Measurements from ENCODE around the gene SCGB2A2. TPM values are rescaled to one million over a fixed set of nuclear protein-coding genes. Genes with fewer than 3 reads are reported as not detected.
A peak's percentile ranks its signal among the peaks of the same experiment; 100 is the strongest.

SCGB2A2 gene
- total and polyA plus RNA-seq, 9 of the 15 experiments (the other 6 are each of a cell fraction or from before 2014, with no cell fraction given), result not detected

DNA sequence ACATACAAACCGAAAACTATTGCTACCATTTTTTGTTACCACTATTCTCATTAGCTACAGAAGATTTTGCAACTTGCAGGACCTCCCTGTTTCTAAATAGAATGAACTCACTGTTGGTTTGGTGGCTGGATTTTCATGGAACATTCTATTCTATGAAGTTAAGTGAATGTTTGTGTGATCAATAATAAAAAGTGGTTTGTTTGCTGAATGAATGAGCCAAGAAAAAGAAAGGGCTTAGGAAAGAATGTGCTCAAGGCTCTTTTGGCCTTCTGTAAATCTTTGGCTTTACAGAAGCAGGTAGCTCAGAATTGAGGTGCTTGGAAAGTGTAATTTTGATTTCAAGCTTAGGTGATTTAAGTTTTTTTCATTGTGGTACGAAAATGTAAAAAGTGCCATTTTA is 33.8 kb upstream of the SCGB2A2 start:
- Histone ChIP-seq H3K9ac (ENCODE audit: insufficient read depth in 1 of 2, low read depth in 2 of 2, low read length in 2 of 2) (no peak overlapping the region), H4K20me1 (replicated peaks; ENCODE audit: control insufficient read depth, insufficient read depth, low read length) (no peaks in the 10 kb centered on the region), H3K4me1 (replicated peaks in 1 of 2; ENCODE audit: control insufficient read depth in 2 of 2, insufficient read depth in 2 of 2, low read length in 2 of 2) (no peaks in the 10 kb centered on the region), H3K27ac (ENCODE audit: extremely low read depth, low read depth, low read length) (no peak overlapping the region), H3K4me2 (ENCODE audit: insufficient read depth, low read length) (no peak overlapping the region), H3K9me3 (replicated peaks; ENCODE audit: control insufficient read depth, insufficient read depth, low read depth, low read length) (no peaks in the 10 kb centered on the region), H3K9me1 (ENCODE audit: control insufficient read depth, insufficient read depth, low read length) (no peaks in the 10 kb centered on the region), H3K4me3 (no peak overlapping the region), H3K79me2 (ENCODE audit: control insufficient read depth, insufficient read depth, low read length) (no peaks in the 10 kb centered on the region), H3K27me3 (ENCODE audit: control insufficient read depth in 2 of 2, insufficient read depth in 2 of 2, low read length in 2 of 2) (peaks cover 0 to 14% of the 10 kb centered on the region in 2 experiments; a peak in 1 of 5 replicates), H3K36me3 (ENCODE audit: control insufficient read depth, insufficient read depth, low read length) (no peaks in the 10 kb centered on the region), H2AFZ (ENCODE audit: low read depth, low read length) (no peak overlapping the region)
- TF ChIP-seq, protein P1, sequence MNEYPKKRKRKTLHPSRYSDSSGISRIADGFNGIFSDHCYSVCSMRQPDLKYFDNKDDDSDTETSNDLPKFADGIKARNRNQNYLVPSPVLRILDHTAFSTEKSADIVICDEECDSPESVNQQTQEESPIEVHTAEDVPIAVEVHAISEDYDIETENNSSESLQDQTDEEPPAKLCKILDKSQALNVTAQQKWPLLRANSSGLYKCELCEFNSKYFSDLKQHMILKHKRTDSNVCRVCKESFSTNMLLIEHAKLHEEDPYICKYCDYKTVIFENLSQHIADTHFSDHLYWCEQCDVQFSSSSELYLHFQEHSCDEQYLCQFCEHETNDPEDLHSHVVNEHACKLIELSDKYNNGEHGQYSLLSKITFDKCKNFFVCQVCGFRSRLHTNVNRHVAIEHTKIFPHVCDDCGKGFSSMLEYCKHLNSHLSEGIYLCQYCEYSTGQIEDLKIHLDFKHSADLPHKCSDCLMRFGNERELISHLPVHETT (CRISPR knock-in tag; conservative IDR thresholded peaks at IDR 0.05 in 1 of 2, IDR thresholded peaks at IDR 0.05 in 1 of 2), result no peak
- TF ChIP-seq HNRNPUL1 (IDR thresholded peaks at IDR 0.05; ENCODE audit: low read length) (no peak), EP300 (IDR thresholded peaks at IDR 0.05; ENCODE audit: low read length) (no peak)
- WGBS (ENCODE audit: insufficient coverage, low coverage, missing lambda C conversion rate), result 3% methylated on average over 2 of the region's 2 CpGs
- in situ Hi-C loops (cut with MboI) (no loop called here), intact Hi-C loops (cut with micrococcal nuclease) (no loop called here)
- ChIA-PET CTCF (ENCODE audit: low intra/inter-chr PET ratio) (no interaction called here), POLR2A (interaction anchor here (0.5 kb wide), 1 partner anchor 70 kb away, joined by 3 read pairs; no protein-coding TSS in a partner anchor)
- ATAC-seq, result no peak
- no peak for FAIRE-seq
- no TSS peak for BruUV-seq (replicated peaks)
- no peak for DNase-seq (ENCODE audit: extremely low read depth in 1 of 4, low spot score in 3 of 4)

- 0% methylated on average over 2 of the region's 4 CpGs for WGBS (ENCODE audit: insufficient coverage, low coverage, missing lambda C conversion rate)
- Histone ChIP-seq H2AFZ (ENCODE audit: low read depth, low read length) (no peak overlapping the region), H3K9me3 (replicated peaks; ENCODE audit: control insufficient read depth, insufficient read depth, low read depth, low read length) (no peaks in the 10 kb centered on the region), H3K9me1 (ENCODE audit: control insufficient read depth, insufficient read depth, low read length) (no peaks in the 10 kb centered on the region), H3K36me3 (ENCODE audit: control insufficient read depth, insufficient read depth, low read length) (no peaks in the 10 kb centered on the region), H3K27ac (ENCODE audit: extremely low read depth, low read depth, low read length) (no peak overlapping the region), H3K4me3 (no peak overlapping the region), H3K4me2 (ENCODE audit: insufficient read depth, low read length) (no peak overlapping the region), H3K4me1 (replicated peaks in 1 of 2; ENCODE audit: control insufficient read depth in 2 of 2, insufficient read depth in 2 of 2, low read length in 2 of 2) (no peaks in the 10 kb centered on the region), H3K27me3 (ENCODE audit: control insufficient read depth in 2 of 2, insufficient read depth in 2 of 2, low read length in 2 of 2) (peaks cover 0 to 21% of the 10 kb centered on the region in 2 experiments; a peak in 3 of 5 replicates), H3K79me2 (ENCODE audit: control insufficient read depth, insufficient read depth, low read length) (no peaks in the 10 kb centered on the region), H3K9ac (ENCODE audit: insufficient read depth in 1 of 2, low read depth in 2 of 2, low read length in 2 of 2) (no peak overlapping the region), H4K20me1 (replicated peaks; ENCODE audit: control insufficient read depth, insufficient read depth, low read length) (no peaks in the 10 kb centered on the region)
- BruUV-seq (replicated peaks), result no TSS peak
- DNase-seq (ENCODE audit: extremely low read depth in 1 of 4, low spot score in 3 of 4) (no peak), ATAC-seq (no peak), FAIRE-seq (no peak)
- CTCF ChIA-PET (ENCODE audit: low intra/inter-chr PET ratio), result no interaction called here
- intact Hi-C loops (cut with micrococcal nuclease) (no loop called here), in situ Hi-C loops (cut with MboI) (no loop called here)
- POLR2A ChIA-PET, result interaction anchor here (0.7 kb wide), 1 partner anchor 71 kb away, joined by 3 read pairs; no protein-coding TSS in a partner anchor
- no peak for TF ChIP-seq NCOA4 (IDR thresholded peaks at IDR 0.05; ENCODE audit: partially characterized antibody)
- TF ChIP-seq ZNF253 (CRISPR knock-in tag; conservative IDR thresholded peaks at IDR 0.05), result no peak
- TF ChIP-seq JUNB (CRISPR knock-in tag; conservative IDR thresholded peaks at IDR 0.05), result no peak
- no peak for TF ChIP-seq CC2D1A (IDR thresholded peaks at IDR 0.05)
- TF ChIP-seq HLTF (IDR thresholded peaks at IDR 0.05), result 0 out of 2 replicates have a peak, but pooled peaks have one; percentile 28
- 0 out of 4 replicates have a peak, but pooled peaks of 1 of the 2 experiments have one; percentile 17 for TF ChIP-seq HDAC1 (IDR thresholded peaks at IDR 0.05)
- TF ChIP-seq EGR1 (conservative IDR thresholded peaks at IDR 0.05), result no peak
- TF ChIP-seq, protein P2, sequence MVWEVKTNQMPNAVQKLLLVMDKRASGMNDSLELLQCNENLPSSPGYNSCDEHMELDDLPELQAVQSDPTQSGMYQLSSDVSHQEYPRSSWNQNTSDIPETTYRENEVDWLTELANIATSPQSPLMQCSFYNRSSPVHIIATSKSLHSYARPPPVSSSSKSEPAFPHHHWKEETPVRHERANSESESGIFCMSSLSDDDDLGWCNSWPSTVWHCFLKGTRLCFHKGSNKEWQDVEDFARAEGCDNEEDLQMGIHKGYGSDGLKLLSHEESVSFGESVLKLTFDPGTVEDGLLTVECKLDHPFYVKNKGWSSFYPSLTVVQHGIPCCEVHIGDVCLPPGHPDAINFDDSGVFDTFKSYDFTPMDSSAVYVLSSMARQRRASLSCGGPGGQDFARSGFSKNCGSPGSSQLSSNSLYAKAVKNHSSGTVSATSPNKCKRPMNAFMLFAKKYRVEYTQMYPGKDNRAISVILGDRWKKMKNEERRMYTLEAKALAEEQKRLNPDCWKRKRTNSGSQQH (CRISPR knock-in tag; IDR thresholded peaks at IDR 0.05), result 0 out of 2 replicates have a peak, but pooled peaks have one; percentile 54
- no peak for TF ChIP-seq BCOR (IDR thresholded peaks at IDR 0.05)
- TF ChIP-seq EHMT2 (IDR thresholded peaks at IDR 0.05), result peak; percentile 48; the same call in 1 of the 2 replicates
- peak; percentile 58; the same call in 1 of the 2 replicates for TF ChIP-seq OTX1 (CRISPR knock-in tag; IDR thresholded peaks at IDR 0.05)
Measured at GRCh38 chr11:62237499-62237898, 32.5 kb upstream of the SCGB2A2 start.

Data from K562 (cell line).